OCI-LY3 (cell line): ENCODE results near the gene EDAR.

ENCODE experiments used
- CTCF ChIP-seq: fragments of 200-600, 300-600 bp; sonication (generic); IDR thresholded peaks from 2 replicates; pipeline ENCODE4 v1.5.1; 2014; ENCODE audit warnings: antibody characterized with exemption, low read length, low read depth
- EZH2phosphoT487 ChIP-seq: fragments of 200-600 bp; shearing (Covaris generic); IDR thresholded peaks from 2 replicates; pipeline ENCODE4 v1.6.1; 2018; ENCODE audit warnings: antibody characterized with exemption, mixed run types, low read depth

- TF ChIP-seq CTCF (no peak), EZH2phosphoT487 (no peak)
Observed at GRCh38 chr2:108947271-108947907, 41.6 kb downstream of the EDAR start.
